K562 (cell line): ENCODE data around the gene NKAIN4. TPM values are rescaled to one million over a fixed set of nuclear protein-coding genes. Genes with fewer than 3 reads are reported as not detected.

Source experiments
- ETS2 ChIP-seq: IDR thresholded peaks from 2 replicates; pipeline ENCODE4 v1.6.1; 2016; ENCODE audit warnings: borderline replicate concordance, missing genetic modification characterization, mild to moderate bottlenecking, moderate library complexity, missing compliant biosample characterization; ENCODE audit not compliant: poor library complexity, severe bottlenecking
- EZH2 ChIP-seq: IDR thresholded peaks from 2 replicates; pipeline ENCODE4 v1.6.1; 2012; ENCODE audit warnings: low read depth, mild to moderate bottlenecking, inconsistent platforms, low read length, borderline replicate concordance
- KDM1A ChIP-seq, 2 experiments: fragments of 450-650 bp; IDR thresholded peaks; 2 replicates each; pipeline ENCODE4 v1.6.1; 2016; ENCODE audit warnings: mild to moderate bottlenecking in 2 of 2
- LCOR ChIP-seq: sonication (generic); formaldehyde crosslinking; IDR thresholded peaks from 2 replicates; pipeline ENCODE4 v1.8.0; 2022; ENCODE audit warnings: mild to moderate bottlenecking, missing genetic modification reagents
- MAFF ChIP-seq: IDR thresholded peaks from 2 replicates; pipeline ENCODE4 v1.6.1; 2012; ENCODE audit warnings: low read length, improper control_type of control experiment
- MXD1 ChIP-seq: fragments of 250-450 bp; sonication (Bioruptor Pico); IDR thresholded peaks from 2 replicates; pipeline ENCODE4 v1.8.0; 2021; ENCODE audit warnings: borderline replicate concordance, mild to moderate bottlenecking, moderate library complexity; ENCODE audit not compliant: poor library complexity, severe bottlenecking
- NFE2 ChIP-seq: IDR thresholded peaks from 2 replicates; pipeline ENCODE4 v1.6.1; 2014; ENCODE audit warnings: antibody characterized with exemption, low read depth
- THRA ChIP-seq: fragments of 450-650 bp; IDR thresholded peaks from 2 replicates; pipeline ENCODE4 v1.6.1; 2017; ENCODE audit warnings: mild to moderate bottlenecking, moderate library complexity
- ZBTB11 ChIP-seq, 3 experiments: fragments of 200-800 bp in 1 of 3; fragments of 250-450 bp in 1 of 3; fragments of 450-650 bp in 1 of 3; sonication (Bioruptor Pico) in 1 of 3; sonication (Bioruptor generic) in 1 of 3; formaldehyde crosslinking in 1 of 3; IDR thresholded peaks; 2 replicates each; pipeline versions ENCODE4 v1.6.1 to v1.8.0; 2016 to 2022; ENCODE audit warnings: mild to moderate bottlenecking in 2 of 3, missing genetic modification characterization in 2 of 3, missing compliant biosample characterization in 1 of 3, moderate library complexity in 1 of 3
- ZFPM2 ChIP-seq: fragments of 250-450 bp; sonication (Bioruptor Pico); IDR thresholded peaks from 2 replicates; pipeline ENCODE4 v1.5.1; 2022; ENCODE audit warnings: mild to moderate bottlenecking
- ZNF347 ChIP-seq: fragments of 450-650 bp; formaldehyde crosslinking; IDR thresholded peaks from 2 replicates; pipeline ENCODE4 v1.4.0; 2020; ENCODE audit warnings: low read depth, mild to moderate bottlenecking, moderate library complexity
- ZNF449 ChIP-seq: fragments of 250-450 bp; sonication (Bioruptor Pico); IDR thresholded peaks from 2 replicates; pipeline ENCODE4 v1.8.0; 2022; ENCODE audit warnings: moderate library complexity, mild to moderate bottlenecking, inconsistent platforms
- ZNF589 ChIP-seq: fragments of 200-800 bp; sonication (Bioruptor generic); IDR thresholded peaks from 2 replicates; pipeline ENCODE4 v1.6.1; 2016; ENCODE audit warnings: low read depth, missing genetic modification characterization, missing compliant biosample characterization
- ZNF592 ChIP-seq: fragments of 450-650 bp; IDR thresholded peaks from 2 replicates; pipeline ENCODE4 v1.6.1; 2017; ENCODE audit warnings: antibody characterized with exemption, mild to moderate bottlenecking
- polyA plus RNA-seq, 8 experiments: library from polyadenylated mRNA; depleted of rRNA in 4 of 8; stranded (reverse) in 5 of 8; unstranded in 3 of 8; fragments of >200 nt; fragmentation: Nextera tagmentation in 2 of 8; fragmentation: Illumina TruSeq in 1 of 8; extraction: Ambion mirVana in 2 of 8; extraction: Trizol in 1 of 8; gene quantifications; 2 replicates each; pipeline versions ENCODE4 v1.2.1 to v1.2.3, GENCODE V29; 2011 to 2014; ENCODE audit warnings: inconsistent platforms in 1 of 8, missing spikeins in 1 of 8
- total RNA-seq, 7 experiments: library from RNA; depleted of rRNA in 6 of 7; stranded (reverse); fragments of >200 nt in 6 of 7; fragmentation: Illumina TruSeq in 2 of 7; extraction: Trizol in 2 of 7; gene quantifications; 2 replicates each; pipeline versions ENCODE4 v1.2.1 to v1.2.3, GENCODE V29; 2011 to 2021; ENCODE audit warnings: low replicate concordance in 1 of 7

NKAIN4 gene
- total and polyA plus RNA-seq, 9 of the 15 experiments (the other 6 are each of a cell fraction or from before 2014, with no cell fraction given): not detected

- no peak for TF ChIP-seq ZNF449
- no peak for TF ChIP-seq ETS2 (tag)
- peak in 2 of 3 experiments; percentile 19 to 62; a peak in 2 of 6 replicates for TF ChIP-seq ZBTB11 (CRISPR knock-in tag; IDR thresholded peaks at IDR 0.05)
- TF ChIP-seq LCOR: no peak
- TF ChIP-seq ZNF347 (CRISPR knock-in tag): no peak
- TF ChIP-seq EZH2: no peak
- TF ChIP-seq THRA: no peak
- no peak for TF ChIP-seq ZNF592
- TF ChIP-seq ZNF589 (CRISPR knock-in tag): no peak
- no peak for TF ChIP-seq NFE2
- TF ChIP-seq ZFPM2 (CRISPR knock-in tag): no peak
- no peak for TF ChIP-seq MAFF
- no peak for TF ChIP-seq KDM1A (IDR thresholded peaks at IDR 0.05)
- no peak for TF ChIP-seq MXD1
Measured at GRCh38 chr20:63272105-63273058, 18.1 kb upstream of the NKAIN4 start, which contains the start of gene ARFGAP1 (continued).
